K562 (cell line): ENCODE results near the gene ACYP2. TPM values are rescaled to one million over a fixed set of nuclear protein-coding genes. Genes with fewer than 3 reads are reported as not detected.

Experiments used
- ATF7 ChIP-seq: fragments of 450-650 bp; IDR thresholded peaks from 2 replicates; pipeline ENCODE4 v1.7.1; 2014; ENCODE audit warnings: mild to moderate bottlenecking, moderate library complexity
- CAMTA2 ChIP-seq: fragments of 250-450 bp; sonication (Bioruptor Pico); conservative IDR thresholded peaks from 2 replicates; pipeline ENCODE4 v1.5.1; 2022
- CBX3 ChIP-seq, 2 experiments: IDR thresholded peaks; 1 replicate in 1 of 2; 2 replicates in 1 of 2; pipeline ENCODE4 v1.6.1; 2012; ENCODE audit warnings: inconsistent platforms in 2 of 2, low read length in 2 of 2, borderline replicate concordance in 1 of 2, control low read depth in 1 of 2
- CEBPB ChIP-seq: fragments of 450-650 bp; IDR thresholded peaks from 2 replicates; pipeline ENCODE4 v1.6.1; 2016; ENCODE audit warnings: missing genetic modification characterization, missing compliant biosample characterization
- EP300 ChIP-seq: IDR thresholded peaks from 2 replicates; pipeline ENCODE4 v1.6.1; 2012; ENCODE audit warnings: low read length, improper control_type of control experiment
- ETV5 ChIP-seq: sonication (generic); formaldehyde crosslinking; IDR thresholded peaks from 2 replicates; pipeline ENCODE4 v1.4.0; 2020; ENCODE audit warnings: low read depth, mild to moderate bottlenecking, missing genetic modification reagents
- FIP1L1 ChIP-seq: fragments of 200-400 bp; formaldehyde crosslinking; IDR thresholded peaks from 2 replicates; pipeline ENCODE4 v1.6.1; 2018; ENCODE audit warnings: mild to moderate bottlenecking, low read depth, low read length; ENCODE audit not compliant: poor library complexity, severe bottlenecking
- FOXK1 ChIP-seq: sonication (generic); formaldehyde crosslinking; IDR thresholded peaks from 2 replicates; pipeline ENCODE4 v1.8.0; 2022; ENCODE audit warnings: missing genetic modification reagents, mild to moderate bottlenecking, borderline replicate concordance
- MCM3 ChIP-seq: fragments of 450-650 bp; IDR thresholded peaks from 2 replicates; pipeline ENCODE4 v1.6.1; 2016
- MEF2A ChIP-seq: IDR thresholded peaks from 2 replicates; pipeline ENCODE4 v1.6.1; 2011; ENCODE audit warnings: low read depth, mild to moderate bottlenecking, low read length, moderate library complexity; ENCODE audit not compliant: control insufficient read depth
- MYBL2 ChIP-seq, 2 experiments: fragments of 450-650 bp in 1 of 2; sonication (generic) in 1 of 2; formaldehyde crosslinking in 1 of 2; IDR thresholded peaks; 2 replicates each; pipeline versions ENCODE4 v1.6.1 to v1.8.1; 2017 to 2022; ENCODE audit warnings: borderline replicate concordance in 1 of 2, inconsistent platforms in 1 of 2, low read depth in 1 of 2, mild to moderate bottlenecking in 1 of 2, missing genetic modification reagents in 1 of 2, moderate library complexity in 1 of 2
- PML ChIP-seq: IDR thresholded peaks from 2 replicates; pipeline ENCODE4 v1.6.1; 2012; ENCODE audit warnings: low read length, inconsistent platforms
- RFX1 ChIP-seq: fragments of 450-650 bp; IDR thresholded peaks from 2 replicates; pipeline ENCODE4 v1.6.1; 2016; ENCODE audit warnings: mild to moderate bottlenecking, moderate library complexity
- SMAD4 ChIP-seq: fragments of 250-450 bp; sonication (Bioruptor Pico); conservative IDR thresholded peaks from 2 replicates; pipeline ENCODE4 v1.8.0; 2021; ENCODE audit warnings: inconsistent platforms, mild to moderate bottlenecking, moderate library complexity
- ZBED1 ChIP-seq: IDR thresholded peaks from 2 replicates; pipeline ENCODE4 v1.6.1; 2014
- ZNF12 ChIP-seq: sonication (generic); formaldehyde crosslinking; IDR thresholded peaks from 2 replicates; pipeline ENCODE4 v1.4.0; 2020; ENCODE audit warnings: mild to moderate bottlenecking, missing genetic modification reagents
- ZNF41 ChIP-seq: fragments of 250-450 bp; sonication (Bioruptor Pico); conservative IDR thresholded peaks from 2 replicates; pipeline ENCODE4 v1.4.0; 2020; ENCODE audit warnings: mild to moderate bottlenecking
- ZNF766 ChIP-seq: fragments of 200-800 bp; sonication (Bioruptor generic); conservative IDR thresholded peaks from 2 replicates; pipeline ENCODE4 v1.6.1; 2016; ENCODE audit warnings: missing genetic modification characterization, missing compliant biosample characterization
- polyA plus RNA-seq, 8 experiments: library from polyadenylated mRNA; depleted of rRNA in 4 of 8; stranded (reverse) in 5 of 8; unstranded in 3 of 8; fragments of >200 nt; fragmentation: Nextera tagmentation in 2 of 8; fragmentation: Illumina TruSeq in 1 of 8; extraction: Ambion mirVana in 2 of 8; extraction: Trizol in 1 of 8; gene quantifications; 2 replicates each; pipeline versions ENCODE4 v1.2.1 to v1.2.3, GENCODE V29; 2011 to 2014; ENCODE audit warnings: inconsistent platforms in 1 of 8, missing spikeins in 1 of 8
- total RNA-seq, 7 experiments: library from RNA; depleted of rRNA in 6 of 7; stranded (reverse); fragments of >200 nt in 6 of 7; fragmentation: Illumina TruSeq in 2 of 7; extraction: Trizol in 2 of 7; gene quantifications; 2 replicates each; pipeline versions ENCODE4 v1.2.1 to v1.2.3, GENCODE V29; 2011 to 2021; ENCODE audit warnings: low replicate concordance in 1 of 7
- TF ChIP-seq, protein P1 (sequence below): fragments of 450-650 bp; IDR thresholded peaks from 2 replicates; pipeline ENCODE4 v1.6.1; 2017; ENCODE audit warnings: antibody characterized with exemption, mild to moderate bottlenecking
- TF ChIP-seq, protein P2 (sequence below): fragments of 200-800 bp; sonication (Bioruptor generic); IDR thresholded peaks from 2 replicates; pipeline ENCODE4 v1.6.1; 2017; ENCODE audit warnings: missing genetic modification characterization, missing compliant biosample characterization
- TF ChIP-seq, protein P3 (sequence below), 3 experiments: IDR thresholded peaks in 2 of 3; conservative IDR thresholded peaks in 1 of 3; 2 replicates each; pipeline ENCODE4 v1.5.1; 2011 to 2012; ENCODE audit warnings: low read length in 3 of 3, mild to moderate bottlenecking in 3 of 3, control low read depth in 2 of 3, improper control_type of control experiment in 1 of 3, inconsistent platforms in 1 of 3, low read depth in 1 of 3, mixed read lengths in 1 of 3, moderate library complexity in 1 of 3; ENCODE audit not compliant: insufficient read depth in 2 of 3

The ACYP2 gene
- total and polyA plus RNA-seq, 9 of the 15 experiments (the other 6 are each of a cell fraction or from before 2014, with no cell fraction given), result 1.0 to 4.1 (median 2.0) TPM

DNA sequence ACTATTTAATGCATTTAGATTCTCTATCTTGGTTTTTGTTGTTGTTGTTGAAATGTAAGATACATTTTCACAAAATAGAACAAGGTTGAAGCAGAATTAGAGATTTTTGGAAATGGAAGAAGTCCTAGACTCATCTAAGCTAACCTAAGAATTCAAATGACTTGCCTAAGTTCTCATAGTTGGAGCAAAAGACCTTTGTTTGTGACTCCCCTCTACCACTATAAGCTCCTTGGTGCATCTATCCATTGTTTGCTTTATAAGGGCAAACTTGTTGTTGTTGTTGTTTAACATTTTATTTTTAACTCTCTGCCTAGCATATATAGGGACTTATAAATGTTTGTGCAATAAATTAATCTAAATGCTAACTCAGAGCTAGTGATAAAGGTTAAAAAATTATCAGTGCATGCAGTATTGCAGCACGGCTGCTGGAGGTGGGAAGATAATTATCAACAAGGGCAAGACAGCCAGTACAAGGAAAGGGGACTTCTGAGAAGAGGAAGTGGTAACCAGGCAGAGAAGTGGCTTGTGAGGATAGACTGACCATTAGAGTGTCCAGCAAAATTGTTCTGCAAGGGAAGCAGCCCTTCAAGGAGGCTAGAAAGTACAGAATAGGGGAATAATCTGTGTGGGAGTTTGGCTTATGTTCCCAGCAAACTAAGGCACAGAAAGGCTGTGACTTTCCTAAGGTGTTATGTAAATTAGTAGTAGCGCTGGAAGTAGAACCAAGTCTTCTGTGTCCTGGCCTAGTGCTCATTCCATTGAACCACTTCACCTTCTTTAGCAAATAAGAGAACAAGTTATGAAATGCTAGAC, 38.1 kb upstream of the ACYP2 start (continued):
- TF ChIP-seq, protein P1, sequence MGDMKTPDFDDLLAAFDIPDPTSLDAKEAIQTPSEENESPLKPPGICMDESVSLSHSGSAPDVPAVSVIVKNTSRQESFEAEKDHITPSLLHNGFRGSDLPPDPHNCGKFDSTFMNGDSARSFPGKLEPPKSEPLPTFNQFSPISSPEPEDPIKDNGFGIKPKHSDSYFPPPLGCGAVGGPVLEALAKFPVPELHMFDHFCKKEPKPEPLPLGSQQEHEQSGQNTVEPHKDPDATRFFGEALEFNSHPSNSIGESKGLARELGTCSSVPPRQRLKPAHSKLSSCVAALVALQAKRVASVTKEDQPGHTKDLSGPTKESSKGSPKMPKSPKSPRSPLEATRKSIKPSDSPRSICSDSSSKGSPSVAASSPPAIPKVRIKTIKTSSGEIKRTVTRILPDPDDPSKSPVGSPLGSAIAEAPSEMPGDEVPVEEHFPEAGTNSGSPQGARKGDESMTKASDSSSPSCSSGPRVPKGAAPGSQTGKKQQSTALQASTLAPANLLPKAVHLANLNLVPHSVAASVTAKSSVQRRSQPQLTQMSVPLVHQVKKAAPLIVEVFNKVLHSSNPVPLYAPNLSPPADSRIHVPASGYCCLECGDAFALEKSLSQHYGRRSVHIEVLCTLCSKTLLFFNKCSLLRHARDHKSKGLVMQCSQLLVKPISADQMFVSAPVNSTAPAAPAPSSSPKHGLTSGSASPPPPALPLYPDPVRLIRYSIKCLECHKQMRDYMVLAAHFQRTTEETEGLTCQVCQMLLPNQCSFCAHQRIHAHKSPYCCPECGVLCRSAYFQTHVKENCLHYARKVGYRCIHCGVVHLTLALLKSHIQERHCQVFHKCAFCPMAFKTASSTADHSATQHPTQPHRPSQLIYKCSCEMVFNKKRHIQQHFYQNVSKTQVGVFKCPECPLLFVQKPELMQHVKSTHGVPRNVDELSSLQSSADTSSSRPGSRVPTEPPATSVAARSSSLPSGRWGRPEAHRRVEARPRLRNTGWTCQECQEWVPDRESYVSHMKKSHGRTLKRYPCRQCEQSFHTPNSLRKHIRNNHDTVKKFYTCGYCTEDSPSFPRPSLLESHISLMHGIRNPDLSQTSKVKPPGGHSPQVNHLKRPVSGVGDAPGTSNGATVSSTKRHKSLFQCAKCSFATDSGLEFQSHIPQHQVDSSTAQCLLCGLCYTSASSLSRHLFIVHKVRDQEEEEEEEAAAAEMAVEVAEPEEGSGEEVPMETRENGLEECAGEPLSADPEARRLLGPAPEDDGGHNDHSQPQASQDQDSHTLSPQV, result peak; percentile 82; the same call in 1 of the 2 replicates
- TF ChIP-seq FIP1L1 (no peak), ATF7 (peak; percentile 67), MEF2A (peak; percentile 45; the same call in 1 of the 2 replicates), CAMTA2 (CRISPR knock-in tag) (0 out of 2 replicates have a peak, but pooled peaks have one; percentile 37), RFX1 (no peak), MCM3 (no peak), EP300 (peak; percentile 98), MYBL2 (IDR thresholded peaks at IDR 0.05; ENCODE audit: low read depth) (peak; percentile 54), MYBL2 (CRISPR knock-in tag; IDR thresholded peaks at IDR 0.05; ENCODE audit: borderline replicate concordance) (no peak), FOXK1 (CRISPR knock-in tag) (peak; percentile 74), ZBED1 (peak; percentile 85; the same call in 1 of the 2 replicates), CEBPB (peak; percentile 86), ZNF41 (CRISPR knock-in tag) (no peak), ZNF766 (CRISPR knock-in tag) (peak; percentile 84), SMAD4 (CRISPR knock-in tag) (peak; percentile 94), ETV5 (CRISPR knock-in tag) (peak; percentile 91), PML (peak; percentile 96), CBX3 (IDR thresholded peaks at IDR 0.05; ENCODE audit: borderline replicate concordance in 1 of 2, low read length in 2 of 2) (peak; percentile 85 to 100), ZNF12 (CRISPR knock-in tag) (peak; percentile 78; the same call in 1 of the 2 replicates)
- TF ChIP-seq, protein P2, sequence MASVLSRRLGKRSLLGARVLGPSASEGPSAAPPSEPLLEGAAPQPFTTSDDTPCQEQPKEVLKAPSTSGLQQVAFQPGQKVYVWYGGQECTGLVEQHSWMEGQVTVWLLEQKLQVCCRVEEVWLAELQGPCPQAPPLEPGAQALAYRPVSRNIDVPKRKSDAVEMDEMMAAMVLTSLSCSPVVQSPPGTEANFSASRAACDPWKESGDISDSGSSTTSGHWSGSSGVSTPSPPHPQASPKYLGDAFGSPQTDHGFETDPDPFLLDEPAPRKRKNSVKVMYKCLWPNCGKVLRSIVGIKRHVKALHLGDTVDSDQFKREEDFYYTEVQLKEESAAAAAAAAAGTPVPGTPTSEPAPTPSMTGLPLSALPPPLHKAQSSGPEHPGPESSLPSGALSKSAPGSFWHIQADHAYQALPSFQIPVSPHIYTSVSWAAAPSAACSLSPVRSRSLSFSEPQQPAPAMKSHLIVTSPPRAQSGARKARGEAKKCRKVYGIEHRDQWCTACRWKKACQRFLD (CRISPR knock-in tag), result no peak
- TF ChIP-seq, protein P3, sequence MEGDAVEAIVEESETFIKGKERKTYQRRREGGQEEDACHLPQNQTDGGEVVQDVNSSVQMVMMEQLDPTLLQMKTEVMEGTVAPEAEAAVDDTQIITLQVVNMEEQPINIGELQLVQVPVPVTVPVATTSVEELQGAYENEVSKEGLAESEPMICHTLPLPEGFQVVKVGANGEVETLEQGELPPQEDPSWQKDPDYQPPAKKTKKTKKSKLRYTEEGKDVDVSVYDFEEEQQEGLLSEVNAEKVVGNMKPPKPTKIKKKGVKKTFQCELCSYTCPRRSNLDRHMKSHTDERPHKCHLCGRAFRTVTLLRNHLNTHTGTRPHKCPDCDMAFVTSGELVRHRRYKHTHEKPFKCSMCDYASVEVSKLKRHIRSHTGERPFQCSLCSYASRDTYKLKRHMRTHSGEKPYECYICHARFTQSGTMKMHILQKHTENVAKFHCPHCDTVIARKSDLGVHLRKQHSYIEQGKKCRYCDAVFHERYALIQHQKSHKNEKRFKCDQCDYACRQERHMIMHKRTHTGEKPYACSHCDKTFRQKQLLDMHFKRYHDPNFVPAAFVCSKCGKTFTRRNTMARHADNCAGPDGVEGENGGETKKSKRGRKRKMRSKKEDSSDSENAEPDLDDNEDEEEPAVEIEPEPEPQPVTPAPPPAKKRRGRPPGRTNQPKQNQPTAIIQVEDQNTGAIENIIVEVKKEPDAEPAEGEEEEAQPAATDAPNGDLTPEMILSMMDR (IDR thresholded peaks at IDR 0.05 in 2 of 3, conservative IDR thresholded peaks at IDR 0.05 in 1 of 3; ENCODE audit: insufficient read depth in 2 of 3, low read depth in 1 of 3, low read length in 3 of 3), result no peak
